ENCODE measurements around the gene FSCN2.

GRCh38 chr17:81563861-81564586, 35.8 kb downstream of the FSCN2 start:
- TF ChIP-seq, protein P1, sequence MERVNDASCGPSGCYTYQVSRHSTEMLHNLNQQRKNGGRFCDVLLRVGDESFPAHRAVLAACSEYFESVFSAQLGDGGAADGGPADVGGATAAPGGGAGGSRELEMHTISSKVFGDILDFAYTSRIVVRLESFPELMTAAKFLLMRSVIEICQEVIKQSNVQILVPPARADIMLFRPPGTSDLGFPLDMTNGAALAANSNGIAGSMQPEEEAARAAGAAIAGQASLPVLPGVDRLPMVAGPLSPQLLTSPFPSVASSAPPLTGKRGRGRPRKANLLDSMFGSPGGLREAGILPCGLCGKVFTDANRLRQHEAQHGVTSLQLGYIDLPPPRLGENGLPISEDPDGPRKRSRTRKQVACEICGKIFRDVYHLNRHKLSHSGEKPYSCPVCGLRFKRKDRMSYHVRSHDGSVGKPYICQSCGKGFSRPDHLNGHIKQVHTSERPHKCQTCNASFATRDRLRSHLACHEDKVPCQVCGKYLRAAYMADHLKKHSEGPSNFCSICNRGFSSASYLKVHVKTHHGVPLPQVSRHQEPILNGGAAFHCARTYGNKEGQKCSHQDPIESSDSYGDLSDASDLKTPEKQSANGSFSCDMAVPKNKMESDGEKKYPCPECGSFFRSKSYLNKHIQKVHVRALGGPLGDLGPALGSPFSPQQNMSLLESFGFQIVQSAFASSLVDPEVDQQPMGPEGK (CRISPR knock-in tag; IDR thresholded peaks at IDR 0.05; ENCODE audit: borderline replicate concordance) = no peak
- TF ChIP-seq ISL1 (CRISPR knock-in tag; IDR thresholded peaks at IDR 0.05) (no peak), ESRRG (CRISPR knock-in tag; IDR thresholded peaks at IDR 0.05) (no peak), ZNF565 (CRISPR knock-in tag; conservative IDR thresholded peaks at IDR 0.05; ENCODE audit: low read depth) (no peak), BACH2 (CRISPR knock-in tag; IDR thresholded peaks at IDR 0.05; ENCODE audit: borderline replicate concordance) (no peak), ZFP30 (CRISPR knock-in tag; IDR thresholded peaks at IDR 0.05) (no peak), ARNTL (CRISPR knock-in tag; IDR thresholded peaks at IDR 0.05; ENCODE audit: borderline replicate concordance, low read depth) (no peak), PPARA (CRISPR knock-in tag; IDR thresholded peaks at IDR 0.05; ENCODE audit: borderline replicate concordance) (no peak)
